DND-41 (cell line): ENCODE results near the gene SLC13A3.

Source experiments
- ATAC-seq: fragments of 200-7000 bp; cut with Tn5 transposase; 3 replicates; pipeline ENCODE4 v1.9.1; 2021; ENCODE audit warnings: low read depth; ENCODE audit not compliant: insufficient read depth
- DNase-seq: peaks from one replicate; pipeline ENCODE4 v3.0.0-alpha.2; 2020
- H2AFZ ChIP-seq: 2 replicates; pipeline ENCODE4 v1.6.0; 2012; ENCODE audit warnings: low read depth, low read length
- H3K27ac ChIP-seq: 2 replicates; pipeline ENCODE4 v1.5.1; 2012; ENCODE audit warnings: low read length, inconsistent platforms
- H3K27me3 ChIP-seq: fragments of 200-600 bp; sonication (generic); 2 replicates; pipeline ENCODE4 v1.6.0; 2012; ENCODE audit warnings: low read length, mild to moderate bottlenecking, inconsistent platforms; ENCODE audit not compliant: insufficient read depth, poor library complexity
- H3K36me3 ChIP-seq: 2 replicates; pipeline ENCODE4 v1.5.1; 2012; ENCODE audit warnings: low read length, inconsistent platforms; ENCODE audit not compliant: insufficient read depth
- H3K4me1 ChIP-seq: 2 replicates; pipeline ENCODE4 v1.5.1; 2012; ENCODE audit warnings: mild to moderate bottlenecking, low read length; ENCODE audit not compliant: insufficient read depth
- H3K4me2 ChIP-seq: 2 replicates; pipeline ENCODE4 v1.6.0; 2012; ENCODE audit warnings: mild to moderate bottlenecking, moderate library complexity, low read length, inconsistent platforms; ENCODE audit not compliant: insufficient read depth
- H3K4me3 ChIP-seq, 2 experiments: fragments of 200-600 bp in 1 of 2; shearing (Covaris generic) in 1 of 2; 2 replicates each; pipeline ENCODE4 v1.5.1; 2012 to 2016; ENCODE audit warnings: inconsistent platforms in 2 of 2, low read length in 2 of 2, mild to moderate bottlenecking in 2 of 2, low read depth in 1 of 2, moderate library complexity in 1 of 2
- H3K79me2 ChIP-seq: 2 replicates; pipeline ENCODE4 v1.6.0; 2012; ENCODE audit warnings: low read length, inconsistent platforms; ENCODE audit not compliant: insufficient read depth
- H3K9ac ChIP-seq: 2 replicates; pipeline ENCODE4 v1.6.0; 2012; ENCODE audit warnings: low read depth, mild to moderate bottlenecking, inconsistent platforms, low read length, moderate library complexity
- H3K9me3 ChIP-seq: 2 replicates; pipeline ENCODE4 v1.5.1; 2012; ENCODE audit warnings: low read length, moderate library complexity, mild to moderate bottlenecking, inconsistent platforms; ENCODE audit not compliant: insufficient read depth, severe bottlenecking
- H4K20me1 ChIP-seq: 2 replicates; pipeline ENCODE4 v1.6.0; 2012; ENCODE audit warnings: low read length; ENCODE audit not compliant: insufficient read depth
- CTCF ChIP-seq: IDR thresholded peaks from 2 replicates; pipeline ENCODE4 v1.5.1; 2012; ENCODE audit warnings: borderline replicate concordance, low read length, moderate library complexity, mild to moderate bottlenecking; ENCODE audit not compliant: poor library complexity, severe bottlenecking; ENCODE audit errors: extremely low read depth
- EZH2 ChIP-seq: IDR thresholded peaks from 3 replicates; pipeline ENCODE4 v1.6.1; 2012; ENCODE audit warnings: borderline replicate concordance, low read depth, mild to moderate bottlenecking, moderate library complexity, low read length, inconsistent platforms; ENCODE audit not compliant: severe bottlenecking

SLC13A3 gene

GRCh38 chr20:46674253-46675083 is 23.2 kb upstream of the SLC13A3 start:
- TF ChIP-seq EZH2 (no peak), CTCF (no peak)
- no peak for ATAC-seq
- DNase-seq, result no peak
- no peaks in the 10 kb centered on the region for H3K36me3 ChIP-seq
- H3K4me3 ChIP-seq, result no peak overlapping the region
- no peak overlapping the region for H3K9ac ChIP-seq
- no peaks in the 10 kb centered on the region for H3K4me1 ChIP-seq
- H3K27ac ChIP-seq, result no peak overlapping the region
- H3K4me2 ChIP-seq, result no peak overlapping the region
- H4K20me1 ChIP-seq, result peaks cover 4% of the 10 kb centered on the region; the same call in 1 of the 2 replicates
- no peaks in the 10 kb centered on the region for H3K79me2 ChIP-seq
- H3K27me3 ChIP-seq, result no peaks in the 10 kb centered on the region
- no peak overlapping the region for H2AFZ ChIP-seq
- H3K9me3 ChIP-seq, result peaks cover 7% of the 10 kb centered on the region

- Histone ChIP-seq H3K4me3 (no peak overlapping the region), H3K4me1 (no peaks in the 10 kb centered on the region), H4K20me1 (peaks cover 4% of the 10 kb centered on the region; the same call in 1 of the 2 replicates), H3K27ac (no peak overlapping the region), H3K9ac (no peak overlapping the region), H3K27me3 (no peaks in the 10 kb centered on the region), H2AFZ (no peak overlapping the region), H3K4me2 (no peak overlapping the region), H3K36me3 (no peaks in the 10 kb centered on the region), H3K9me3 (peaks cover 7% of the 10 kb centered on the region), H3K79me2 (no peaks in the 10 kb centered on the region)
- ATAC-seq (no peak), DNase-seq (no peak)
- TF ChIP-seq CTCF (no peak), EZH2 (no peak)
These were observed 22.4 kb upstream of the SLC13A3 start for GRCh38 chr20:46673394-46674252.

- Histone ChIP-seq H3K36me3 (no peaks in the 10 kb centered on the region), H3K9ac (no peak overlapping the region), H3K4me1 (no peaks in the 10 kb centered on the region), H3K4me2 (no peak overlapping the region), H3K79me2 (no peaks in the 10 kb centered on the region), H2AFZ (no peak overlapping the region), H3K4me3 (no peak overlapping the region), H3K9me3 (peaks cover 7% of the 10 kb centered on the region), H3K27ac (no peak overlapping the region), H4K20me1 (peaks cover 4% of the 10 kb centered on the region; the same call in 1 of the 2 replicates), H3K27me3 (no peaks in the 10 kb centered on the region)
- no peak for DNase-seq
- ATAC-seq, result no peak
- TF ChIP-seq EZH2 (no peak), CTCF (no peak)
These were observed 21.4 kb upstream of the SLC13A3 start for GRCh38 chr20:46672543-46673148.
